Breast epithelium (tissue), 3 donors: ENCODE measurements around the gene FOXN3.

Source experiments
- POLR2A ChIP-seq: fragments of 450-650 bp; IDR thresholded peaks from one replicate; pipeline ENCODE4 v1.6.1; 2016; ENCODE audit warnings: antibody characterized with exemption, mild to moderate bottlenecking, moderate library complexity
- POLR2AphosphoS5 ChIP-seq, 3 donors: sonication (generic); formaldehyde crosslinking; IDR thresholded peaks; one replicate each; pipeline ENCODE4 v1.6.1; 2017; ENCODE audit warnings: antibody characterized with exemption in 3 of 3
- TF ChIP-seq, protein P1 (sequence below), 3 donors: fragments of 450-650 bp; IDR thresholded peaks; one replicate each; pipeline ENCODE4 v1.5.1; 2016 to 2017; ENCODE audit warnings: antibody characterized with exemption in 3 of 3, mild to moderate bottlenecking in 3 of 3, moderate library complexity in 3 of 3

DNA sequence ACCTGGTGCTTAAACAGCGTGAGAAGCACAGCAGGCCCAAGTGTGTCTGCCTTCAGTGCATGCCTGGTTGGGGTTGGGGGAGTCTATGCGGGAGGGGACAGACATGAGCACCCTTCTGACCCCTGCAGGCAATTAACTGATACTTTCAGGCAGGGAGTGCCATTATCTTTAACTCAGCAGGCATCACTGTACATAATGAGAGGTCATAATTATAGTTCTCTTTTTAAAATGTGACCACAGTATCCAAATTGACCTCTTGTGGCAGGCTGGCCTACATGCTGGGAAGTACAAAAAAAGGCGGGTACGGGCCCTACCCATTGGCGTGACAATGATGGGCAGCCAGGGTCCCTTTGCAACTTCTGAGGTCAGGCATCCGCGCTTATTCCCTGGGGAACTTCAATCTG lies 209.1 kb downstream of the FOXN3 start:
- TF ChIP-seq, protein P1, sequence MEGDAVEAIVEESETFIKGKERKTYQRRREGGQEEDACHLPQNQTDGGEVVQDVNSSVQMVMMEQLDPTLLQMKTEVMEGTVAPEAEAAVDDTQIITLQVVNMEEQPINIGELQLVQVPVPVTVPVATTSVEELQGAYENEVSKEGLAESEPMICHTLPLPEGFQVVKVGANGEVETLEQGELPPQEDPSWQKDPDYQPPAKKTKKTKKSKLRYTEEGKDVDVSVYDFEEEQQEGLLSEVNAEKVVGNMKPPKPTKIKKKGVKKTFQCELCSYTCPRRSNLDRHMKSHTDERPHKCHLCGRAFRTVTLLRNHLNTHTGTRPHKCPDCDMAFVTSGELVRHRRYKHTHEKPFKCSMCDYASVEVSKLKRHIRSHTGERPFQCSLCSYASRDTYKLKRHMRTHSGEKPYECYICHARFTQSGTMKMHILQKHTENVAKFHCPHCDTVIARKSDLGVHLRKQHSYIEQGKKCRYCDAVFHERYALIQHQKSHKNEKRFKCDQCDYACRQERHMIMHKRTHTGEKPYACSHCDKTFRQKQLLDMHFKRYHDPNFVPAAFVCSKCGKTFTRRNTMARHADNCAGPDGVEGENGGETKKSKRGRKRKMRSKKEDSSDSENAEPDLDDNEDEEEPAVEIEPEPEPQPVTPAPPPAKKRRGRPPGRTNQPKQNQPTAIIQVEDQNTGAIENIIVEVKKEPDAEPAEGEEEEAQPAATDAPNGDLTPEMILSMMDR (IDR thresholded peaks at IDR 0.05), result no peak
- TF ChIP-seq POLR2AphosphoS5 (IDR thresholded peaks at IDR 0.05), result no peak
- TF ChIP-seq POLR2A, result no peak
